ENCODE data around the gene TMC7.

Gene TMC7

DNA sequence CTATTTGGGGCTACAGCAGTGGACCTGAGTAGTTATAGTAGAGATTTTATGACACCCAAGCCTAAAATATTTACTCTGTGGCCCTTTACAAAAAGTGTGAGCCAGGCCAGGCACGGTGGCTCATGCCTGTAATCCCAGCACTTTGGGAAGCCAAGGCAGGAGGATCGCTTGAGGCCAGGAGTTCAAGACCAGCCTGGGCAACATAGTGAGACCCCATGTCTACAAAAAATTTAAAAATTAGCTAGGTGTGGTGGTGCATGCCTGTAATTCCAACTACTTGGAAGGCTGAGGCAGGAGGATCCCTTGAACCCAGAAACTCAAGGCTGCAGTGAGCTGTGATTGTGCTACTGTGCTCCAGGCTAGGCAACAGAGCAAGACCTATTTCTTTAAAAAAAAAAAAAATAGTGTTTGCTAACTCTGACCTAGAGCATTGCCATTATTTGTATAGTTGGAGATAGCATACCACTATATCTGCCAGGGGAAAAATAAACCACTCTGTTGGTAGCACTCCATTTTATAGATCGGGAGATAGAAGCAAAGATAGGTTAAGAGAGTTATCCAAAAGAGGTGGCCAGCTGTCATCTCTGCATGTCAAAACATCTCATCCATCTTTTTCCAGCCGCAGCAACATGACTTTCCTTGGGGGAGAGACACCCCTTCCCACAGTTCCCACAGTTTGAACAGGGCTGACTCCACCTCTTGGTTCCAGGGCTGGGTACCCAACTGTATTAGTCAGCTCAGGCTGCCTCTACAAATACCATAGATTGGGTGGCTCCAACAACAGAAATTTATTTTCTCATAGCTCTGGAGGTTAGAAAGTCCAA is 127.0 kb downstream of the TMC7 start:
- no peak for TF ChIP-seq Cebpa-rat (IDR thresholded peaks at IDR 0.05)
- peaks cover 0 to 10% (median 0%) of the 10 kb centered on the region in 11 experiments; a peak in 1 of 22 replicates for H3K9me3 ChIP-seq (replicated peaks in 1 of 11)
- peaks cover 29 to 90% (median 75%) of the 10 kb centered on the region in 10 experiments for H3K4me1 ChIP-seq
- H3K4me2 ChIP-seq, result peak overlapping the region in 2 of 11 experiments; percentile 19 to 75; a peak in 2 of 22 replicates
- peaks cover 0 to 15% (median 8%) of the 10 kb centered on the region in 11 experiments; a peak in 6 of 22 replicates for H3K27me3 ChIP-seq
- no peak overlapping the region for H3K9ac ChIP-seq
- H4K20me1 ChIP-seq, result no peaks in the 10 kb centered on the region
- no peak overlapping the region for H3K27ac ChIP-seq
- H3K36me3 ChIP-seq, result peaks cover 0 to 3% (median 0%) of the 10 kb centered on the region in 11 experiments; a peak in 1 of 22 replicates
- no peak overlapping the region for H3K4me3 ChIP-seq

DNA sequence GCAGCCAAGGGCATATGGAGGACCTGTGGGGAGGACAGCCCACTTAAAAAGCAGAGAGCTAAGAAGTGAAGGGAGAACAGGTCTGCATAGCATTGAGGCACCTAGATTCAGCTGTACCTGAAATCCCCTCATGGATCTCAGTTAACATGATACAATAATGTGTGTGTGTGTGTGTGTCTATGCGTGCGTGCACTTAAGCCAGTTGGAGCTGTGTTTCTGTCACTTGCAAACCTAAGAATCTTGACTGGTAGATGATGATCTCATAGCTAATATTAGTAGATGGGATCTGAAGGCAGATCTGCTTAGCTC is 128.3 kb downstream of the TMC7 start:
- Histone ChIP-seq H3K27ac (peak overlapping the region in 4 of 11 experiments; percentile 32 to 87 (median 43); a peak in 4 of 22 replicates), H4K20me1 (no peaks in the 10 kb centered on the region), H3K9me3 (replicated peaks in 1 of 11) (peaks cover 0 to 10% (median 0%) of the 10 kb centered on the region in 11 experiments; a peak in 1 of 22 replicates), H3K4me1 (peaks cover 23 to 90% (median 75%) of the 10 kb centered on the region in 10 experiments), H3K36me3 (peaks cover 0 to 4% (median 0%) of the 10 kb centered on the region in 11 experiments; a peak in 1 of 22 replicates), H3K4me2 (peak overlapping the region in 9 of 11 experiments; percentile 13 to 92 (median 44); a peak in 11 of 22 replicates), H3K9ac (0 out of 22 replicates have a peak overlapping the region, but pooled peaks of 1 of the 11 experiments have one; percentile 31), H3K27me3 (peaks cover 0 to 15% (median 8%) of the 10 kb centered on the region in 11 experiments; a peak in 6 of 22 replicates), H3K4me3 (no peak overlapping the region)
- TF ChIP-seq Cebpa-rat (IDR thresholded peaks at IDR 0.05), result no peak
